Nephron progenitor cell (in vitro differentiated cells): Measurements from ENCODE around the gene TSEN2.

Source experiments
- DNase-seq: peaks from one replicate; pipeline ENCODE4 v3.0.0; 2021
- H3K27ac Mint-ChIP-seq: 2 replicates; pipeline ENCODE4 v1.8.0; 2021; ENCODE audit warnings: mild to moderate bottlenecking, moderate library complexity, mixed read lengths
- H3K27me3 Mint-ChIP-seq: 2 replicates; pipeline ENCODE4 v1.8.0; 2021; ENCODE audit warnings: mild to moderate bottlenecking, low read depth, mixed read lengths; ENCODE audit not compliant: poor library complexity
- H3K36me3 Mint-ChIP-seq: 2 replicates; pipeline ENCODE4 v1.8.0; 2021; ENCODE audit warnings: low read depth, mixed read lengths
- H3K4me1 Mint-ChIP-seq: 2 replicates; pipeline ENCODE4 v1.8.0; 2021; ENCODE audit warnings: mixed read lengths
- H3K4me3 Mint-ChIP-seq: 2 replicates; pipeline ENCODE4 v1.8.0; 2021; ENCODE audit warnings: mild to moderate bottlenecking, moderate library complexity, mixed read lengths
- H3K9me3 Mint-ChIP-seq: 2 replicates; pipeline ENCODE4 v1.8.0; 2021; ENCODE audit warnings: mild to moderate bottlenecking, moderate library complexity, mixed read lengths
- TF ChIP-seq, protein P1 (sequence below): fragments of 200-600 bp; sonication (generic); IDR thresholded peaks from 2 replicates; pipeline ENCODE4 v1.5.0; 2021; ENCODE audit warnings: antibody characterized with exemption

Gene TSEN2

GRCh38 chr3:12574131-12574530 lies 89.9 kb downstream of the TSEN2 start:
- no peak for DNase-seq
- TF ChIP-seq, protein P1, sequence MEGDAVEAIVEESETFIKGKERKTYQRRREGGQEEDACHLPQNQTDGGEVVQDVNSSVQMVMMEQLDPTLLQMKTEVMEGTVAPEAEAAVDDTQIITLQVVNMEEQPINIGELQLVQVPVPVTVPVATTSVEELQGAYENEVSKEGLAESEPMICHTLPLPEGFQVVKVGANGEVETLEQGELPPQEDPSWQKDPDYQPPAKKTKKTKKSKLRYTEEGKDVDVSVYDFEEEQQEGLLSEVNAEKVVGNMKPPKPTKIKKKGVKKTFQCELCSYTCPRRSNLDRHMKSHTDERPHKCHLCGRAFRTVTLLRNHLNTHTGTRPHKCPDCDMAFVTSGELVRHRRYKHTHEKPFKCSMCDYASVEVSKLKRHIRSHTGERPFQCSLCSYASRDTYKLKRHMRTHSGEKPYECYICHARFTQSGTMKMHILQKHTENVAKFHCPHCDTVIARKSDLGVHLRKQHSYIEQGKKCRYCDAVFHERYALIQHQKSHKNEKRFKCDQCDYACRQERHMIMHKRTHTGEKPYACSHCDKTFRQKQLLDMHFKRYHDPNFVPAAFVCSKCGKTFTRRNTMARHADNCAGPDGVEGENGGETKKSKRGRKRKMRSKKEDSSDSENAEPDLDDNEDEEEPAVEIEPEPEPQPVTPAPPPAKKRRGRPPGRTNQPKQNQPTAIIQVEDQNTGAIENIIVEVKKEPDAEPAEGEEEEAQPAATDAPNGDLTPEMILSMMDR = no peak
- H3K4me3 Mint-ChIP-seq = no peak overlapping the region
- H3K36me3 Mint-ChIP-seq = peaks cover 87% of the 10 kb centered on the region
- no peak overlapping the region for H3K27ac Mint-ChIP-seq
- no peaks in the 10 kb centered on the region for H3K4me1 Mint-ChIP-seq
- H3K9me3 Mint-ChIP-seq = no peaks in the 10 kb centered on the region
- H3K27me3 Mint-ChIP-seq = no peaks in the 10 kb centered on the region

- Mint-ChIP-seq H3K4me3 (no peak overlapping the region), H3K27ac (no peak overlapping the region), H3K9me3 (no peaks in the 10 kb centered on the region), H3K27me3 (no peaks in the 10 kb centered on the region), H3K36me3 (peaks cover 88% of the 10 kb centered on the region), H3K4me1 (no peaks in the 10 kb centered on the region)
- TF ChIP-seq, protein P1 = no peak
- no peak for DNase-seq
These were observed 90.4 kb downstream of the TSEN2 start for GRCh38 chr3:12574661-12575060.

DNA sequence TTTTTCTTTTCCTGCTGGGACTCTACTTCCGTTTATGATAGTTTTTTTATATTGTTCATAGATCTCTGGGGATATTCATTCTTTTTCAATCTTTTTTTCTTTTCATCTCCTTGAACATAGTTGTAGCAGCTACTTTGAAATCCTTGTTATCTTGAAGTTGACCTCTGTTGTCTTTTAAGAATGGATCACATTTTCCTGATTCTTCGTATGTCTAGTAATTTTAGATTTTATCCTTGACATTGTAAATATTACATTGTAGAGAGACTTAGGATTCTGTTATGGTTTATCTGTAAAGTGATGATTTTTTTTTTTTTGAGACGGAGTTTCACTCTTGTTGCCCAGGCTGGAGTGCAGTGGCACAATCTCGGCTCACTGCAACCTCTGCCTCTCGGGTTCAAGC lies 93.1 kb downstream of the TSEN2 start:
- H3K36me3 Mint-ChIP-seq = peaks cover 76% of the 10 kb centered on the region
- H3K4me1 Mint-ChIP-seq = no peaks in the 10 kb centered on the region
- TF ChIP-seq, protein P1 = no peak

DNA sequence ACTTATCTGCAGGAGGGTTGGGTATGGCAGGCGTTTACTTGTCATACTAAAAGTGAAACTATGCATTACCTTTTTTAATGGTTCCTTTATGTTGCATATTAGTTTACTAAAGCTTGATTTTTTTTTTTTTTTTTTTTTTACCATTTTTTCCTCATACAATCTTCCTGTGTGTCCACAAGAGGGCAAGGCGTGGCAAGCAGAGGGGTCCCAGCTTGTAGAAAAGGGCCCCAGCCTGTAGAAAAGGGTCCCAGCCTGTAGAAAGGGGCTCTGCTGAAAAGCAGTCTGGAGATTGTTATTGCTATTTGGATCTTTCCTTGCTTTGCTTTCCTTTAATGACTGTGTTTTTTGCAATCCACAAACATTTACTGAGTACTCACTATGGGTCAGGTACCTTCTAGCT lies 94.5 kb downstream of the TSEN2 start:
- Mint-ChIP-seq H3K4me3 (no peak overlapping the region), H3K27ac (no peak overlapping the region), H3K27me3 (no peaks in the 10 kb centered on the region), H3K4me1 (no peaks in the 10 kb centered on the region), H3K9me3 (no peaks in the 10 kb centered on the region), H3K36me3 (peaks cover 74% of the 10 kb centered on the region)
- TF ChIP-seq, protein P1 = no peak
- no peak for DNase-seq

More for the DNA sequence above, 93.1 kb downstream of the TSEN2 start:
- Mint-ChIP-seq H3K4me3 (no peak overlapping the region), H3K9me3 (no peaks in the 10 kb centered on the region), H3K27ac (no peak overlapping the region), H3K27me3 (no peaks in the 10 kb centered on the region)
- no peak for DNase-seq

GRCh38 chr3:12579456-12579855 lies 95.2 kb downstream of the TSEN2 start:
- Mint-ChIP-seq H3K27me3 (no peaks in the 10 kb centered on the region), H3K9me3 (no peaks in the 10 kb centered on the region), H3K4me1 (no peaks in the 10 kb centered on the region), H3K27ac (peak overlapping the region; percentile 88), H3K4me3 (no peak overlapping the region), H3K36me3 (peaks cover 74% of the 10 kb centered on the region)
- TF ChIP-seq, protein P1 = no peak
- no peak for DNase-seq

GRCh38 chr3:12579905-12580304 lies 95.6 kb downstream of the TSEN2 start:
- DNase-seq = no peak
- Mint-ChIP-seq H3K9me3 (no peaks in the 10 kb centered on the region), H3K4me3 (no peak overlapping the region), H3K36me3 (peaks cover 74% of the 10 kb centered on the region), H3K27me3 (no peaks in the 10 kb centered on the region), H3K27ac (peak overlapping the region; percentile 88), H3K4me1 (no peaks in the 10 kb centered on the region)
- TF ChIP-seq, protein P1 = no peak
